ENCODE data around the gene FAXDC2. TPM values are rescaled to one million over a fixed set of nuclear protein-coding genes. Genes with fewer than 3 reads are reported as not detected.

The FAXDC2 gene
- total and polyA plus RNA-seq, 9 of the 15 experiments (the other 6 are each of a cell fraction or from before 2014, with no cell fraction given): 2.4 to 30.0 (median 9.9) TPM

GRCh38 chr5:154840435-154841272 lies 9.7 kb downstream of the FAXDC2 start (continued):
- TF ChIP-seq ZNF592 (IDR thresholded peaks at IDR 0.05): peak; percentile 81
- 0 out of 2 replicates have a peak, but pooled peaks have one; percentile 63 for TF ChIP-seq ZKSCAN1 (IDR thresholded peaks at IDR 0.05; ENCODE audit: low read depth, low read length)
- TF ChIP-seq HDAC2 (IDR thresholded peaks at IDR 0.05): 0 out of 2 replicates have a peak, but pooled peaks have one; percentile 66
- no peak for TF ChIP-seq BRD9 (IDR thresholded peaks at IDR 0.05; ENCODE audit: low read depth, partially characterized antibody)
- TF ChIP-seq ZBTB11 (CRISPR knock-in tag; IDR thresholded peaks at IDR 0.05): peak in 1 of 3 experiments; percentile 72; a peak in 2 of 6 replicates
- TF ChIP-seq, protein P1, sequence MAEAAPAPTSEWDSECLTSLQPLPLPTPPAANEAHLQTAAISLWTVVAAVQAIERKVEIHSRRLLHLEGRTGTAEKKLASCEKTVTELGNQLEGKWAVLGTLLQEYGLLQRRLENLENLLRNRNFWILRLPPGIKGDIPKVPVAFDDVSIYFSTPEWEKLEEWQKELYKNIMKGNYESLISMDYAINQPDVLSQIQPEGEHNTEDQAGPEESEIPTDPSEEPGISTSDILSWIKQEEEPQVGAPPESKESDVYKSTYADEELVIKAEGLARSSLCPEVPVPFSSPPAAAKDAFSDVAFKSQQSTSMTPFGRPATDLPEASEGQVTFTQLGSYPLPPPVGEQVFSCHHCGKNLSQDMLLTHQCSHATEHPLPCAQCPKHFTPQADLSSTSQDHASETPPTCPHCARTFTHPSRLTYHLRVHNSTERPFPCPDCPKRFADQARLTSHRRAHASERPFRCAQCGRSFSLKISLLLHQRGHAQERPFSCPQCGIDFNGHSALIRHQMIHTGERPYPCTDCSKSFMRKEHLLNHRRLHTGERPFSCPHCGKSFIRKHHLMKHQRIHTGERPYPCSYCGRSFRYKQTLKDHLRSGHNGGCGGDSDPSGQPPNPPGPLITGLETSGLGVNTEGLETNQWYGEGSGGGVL (CRISPR knock-in tag; IDR thresholded peaks at IDR 0.05): no peak
- peak; percentile 94 for TF ChIP-seq CBFA2T2 (conservative IDR thresholded peaks at IDR 0.05)
- 0 out of 2 replicates have a peak, but pooled peaks have one; percentile 31 for TF ChIP-seq ETV1 (tag; conservative IDR thresholded peaks at IDR 0.05; ENCODE audit: low read depth)
- peak; percentile 65 for TF ChIP-seq SP1 (CRISPR knock-in tag; IDR thresholded peaks at IDR 0.05)
- no peak for TF ChIP-seq HOXB6 (CRISPR knock-in tag; IDR thresholded peaks at IDR 0.05; ENCODE audit: borderline replicate concordance)
- TF ChIP-seq MLLT1 (IDR thresholded peaks at IDR 0.05): peak in 1 of 2 experiments; percentile 18; a peak in 1 of 4 replicates
- peak; percentile 96 for TF ChIP-seq ARID1B (IDR thresholded peaks at IDR 0.05)
- TF ChIP-seq, protein P2, sequence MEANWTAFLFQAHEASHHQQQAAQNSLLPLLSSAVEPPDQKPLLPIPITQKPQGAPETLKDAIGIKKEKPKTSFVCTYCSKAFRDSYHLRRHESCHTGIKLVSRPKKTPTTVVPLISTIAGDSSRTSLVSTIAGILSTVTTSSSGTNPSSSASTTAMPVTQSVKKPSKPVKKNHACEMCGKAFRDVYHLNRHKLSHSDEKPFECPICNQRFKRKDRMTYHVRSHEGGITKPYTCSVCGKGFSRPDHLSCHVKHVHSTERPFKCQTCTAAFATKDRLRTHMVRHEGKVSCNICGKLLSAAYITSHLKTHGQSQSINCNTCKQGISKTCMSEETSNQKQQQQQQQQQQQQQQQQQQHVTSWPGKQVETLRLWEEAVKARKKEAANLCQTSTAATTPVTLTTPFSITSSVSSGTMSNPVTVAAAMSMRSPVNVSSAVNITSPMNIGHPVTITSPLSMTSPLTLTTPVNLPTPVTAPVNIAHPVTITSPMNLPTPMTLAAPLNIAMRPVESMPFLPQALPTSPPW (CRISPR knock-in tag; IDR thresholded peaks at IDR 0.05): peak; percentile 69

Measured in K562 (cell line).